ENCODE results near the gene SPINK13.
A peak's percentile ranks its signal among the peaks of the same experiment; 100 is the strongest.
"Not testable (repeated sequence)": the region's sequence is repeated elsewhere in the genome, so short reads cannot be mapped to it uniquely, and the experiment has no call there.

Gene SPINK13, protein sequence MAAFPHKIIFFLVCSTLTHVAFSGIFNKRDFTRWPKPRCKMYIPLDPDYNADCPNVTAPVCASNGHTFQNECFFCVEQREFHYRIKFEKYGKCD

DNA sequence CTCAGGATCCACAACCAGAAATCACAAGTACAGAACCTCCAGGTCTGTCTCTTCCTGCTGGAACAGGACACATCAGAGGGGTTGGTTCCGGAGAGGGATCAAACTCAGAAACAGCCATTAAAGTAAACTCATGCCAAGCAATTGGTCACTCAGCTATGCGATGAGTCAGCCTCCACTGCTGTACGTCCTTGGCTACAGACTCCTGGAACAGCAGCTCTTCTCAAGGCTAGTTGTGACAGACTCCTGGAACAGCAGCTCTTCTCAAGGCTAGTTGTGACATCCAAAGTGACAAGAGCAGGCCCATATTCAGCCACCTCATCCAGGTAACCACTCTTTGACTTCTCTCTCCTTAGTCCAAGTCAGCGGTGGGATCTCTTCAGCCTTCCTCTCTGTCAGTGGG is at the start of gene SPINK13:
TSS of gene SPINK13 (plus strand) at position 229 of the 400 bp plus-strand sequence. CDS start 1,279 bp downstream, outside the sequence.
- peak; percentile 30 for DNase-seq (ENCODE audit: low spot score)

DNA sequence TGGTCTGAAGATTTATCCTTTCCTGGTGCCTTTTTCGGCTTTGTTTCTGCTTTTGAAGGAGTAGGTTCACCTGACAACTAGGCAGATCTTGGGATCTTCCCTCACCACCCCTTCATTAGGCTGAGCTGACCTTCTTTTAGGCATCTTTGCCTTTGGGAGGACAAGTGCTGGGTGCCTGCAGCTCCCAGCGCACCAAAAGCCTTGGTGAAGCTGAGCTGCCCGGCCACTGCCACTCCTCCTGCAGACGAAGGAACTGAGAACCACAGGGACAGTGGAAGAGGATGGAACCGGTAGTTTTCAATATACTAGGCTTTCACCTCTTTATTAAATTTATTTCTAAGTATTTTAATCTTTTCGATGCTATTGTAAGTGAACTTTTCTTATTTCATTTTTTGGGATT is 47.1 kb upstream of the SPINK13 start:
- DNase-seq (ENCODE audit: low spot score), result no peak

DNA sequence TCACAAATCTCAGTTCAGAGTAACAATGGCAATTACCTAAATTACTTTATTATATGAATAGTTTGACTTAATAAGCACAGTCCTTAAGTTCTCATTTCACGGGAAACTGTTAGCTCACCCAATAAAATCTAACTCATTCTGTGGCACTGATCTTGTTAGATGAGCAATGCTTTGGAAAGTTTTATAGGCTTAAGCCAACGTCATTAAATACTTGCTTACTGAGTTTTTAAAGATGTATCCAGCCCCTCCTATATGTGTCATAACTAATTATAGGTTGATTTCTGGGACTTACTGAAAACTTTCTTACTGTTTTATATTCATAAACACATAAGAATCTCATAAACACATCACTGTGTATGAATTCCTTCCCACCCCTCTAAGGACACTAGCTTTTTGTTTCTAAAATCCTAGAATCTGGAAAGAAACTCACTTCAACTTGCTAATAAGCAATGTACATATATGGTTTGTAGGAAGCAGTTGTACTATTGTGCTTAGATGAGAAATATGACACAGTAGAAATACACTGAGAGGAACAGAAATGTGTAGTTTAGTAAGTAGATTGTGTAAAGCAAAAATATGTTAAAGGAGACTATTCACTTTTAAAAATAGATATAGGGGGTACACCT is 44.4 kb upstream of the SPINK13 start:
- DNase-seq (ENCODE audit: low spot score), result no peak

DNA sequence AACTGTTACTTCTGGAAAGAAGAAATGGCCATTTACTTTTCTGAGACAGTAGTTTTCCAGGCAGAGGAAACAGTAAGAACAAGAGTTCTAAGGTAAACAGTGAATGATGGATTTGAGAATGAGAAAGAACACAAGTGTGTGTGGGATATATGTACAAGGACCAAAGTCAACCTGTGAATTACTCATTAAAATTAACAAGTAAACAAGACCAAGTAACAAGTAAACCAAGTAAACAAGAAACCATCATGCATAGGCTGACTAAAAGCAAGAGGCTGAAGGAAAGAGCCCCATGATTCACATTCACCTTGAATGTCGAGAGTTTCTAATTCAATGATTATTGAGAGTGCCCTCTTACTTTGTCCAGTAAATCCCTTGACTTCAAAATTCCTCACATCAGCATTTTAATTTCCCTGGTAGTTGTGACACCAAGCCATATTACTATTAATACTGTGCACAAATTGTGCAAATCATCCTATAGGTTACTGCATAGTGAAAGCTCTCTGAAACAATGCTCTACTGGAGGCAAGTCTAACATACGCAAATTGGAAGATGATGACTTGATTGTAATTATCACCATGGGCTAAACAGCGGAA is 40.1 kb upstream of the SPINK13 start:
- no peak for DNase-seq (ENCODE audit: low spot score)

DNA sequence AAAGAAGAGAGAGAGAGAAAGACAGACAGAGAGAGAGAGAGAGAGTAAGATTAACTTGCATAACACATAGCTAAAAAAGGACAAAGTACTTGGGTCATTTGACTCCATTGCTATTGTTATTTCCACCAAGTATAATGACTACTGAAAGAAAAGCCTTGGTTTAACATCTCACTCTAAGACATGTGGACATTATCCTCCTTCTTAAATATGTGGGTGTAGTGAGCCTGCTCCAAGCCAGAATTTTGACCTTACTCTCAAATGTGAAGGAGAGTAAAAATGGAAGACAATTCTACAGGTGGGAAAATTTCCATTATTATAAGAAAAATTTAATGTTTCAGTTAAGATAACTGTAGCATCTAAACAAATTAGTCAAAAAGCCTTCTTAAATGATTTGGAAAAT is 38.8 kb upstream of the SPINK13 start:
- no peak for DNase-seq (ENCODE audit: low spot score)

DNA sequence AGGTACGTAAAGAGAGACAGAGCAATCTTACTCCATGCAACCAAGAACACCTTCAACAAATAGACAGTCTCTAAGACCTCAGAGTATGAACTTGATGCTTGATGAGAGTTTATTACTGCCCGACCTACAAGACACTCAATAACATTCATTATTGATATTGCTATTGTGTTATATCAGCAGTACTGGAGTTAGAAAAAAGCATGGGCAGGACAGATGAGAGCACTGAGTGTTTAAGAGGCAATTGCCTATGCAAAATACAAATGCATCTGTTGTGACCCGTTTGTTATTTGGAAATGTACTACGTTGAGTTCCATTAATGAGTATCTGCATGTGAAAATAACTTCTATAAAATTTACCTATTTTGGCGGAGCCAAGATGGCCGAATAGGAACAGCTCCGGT is 38.4 kb upstream of the SPINK13 start:
- no peak for DNase-seq (ENCODE audit: low spot score)

DNA sequence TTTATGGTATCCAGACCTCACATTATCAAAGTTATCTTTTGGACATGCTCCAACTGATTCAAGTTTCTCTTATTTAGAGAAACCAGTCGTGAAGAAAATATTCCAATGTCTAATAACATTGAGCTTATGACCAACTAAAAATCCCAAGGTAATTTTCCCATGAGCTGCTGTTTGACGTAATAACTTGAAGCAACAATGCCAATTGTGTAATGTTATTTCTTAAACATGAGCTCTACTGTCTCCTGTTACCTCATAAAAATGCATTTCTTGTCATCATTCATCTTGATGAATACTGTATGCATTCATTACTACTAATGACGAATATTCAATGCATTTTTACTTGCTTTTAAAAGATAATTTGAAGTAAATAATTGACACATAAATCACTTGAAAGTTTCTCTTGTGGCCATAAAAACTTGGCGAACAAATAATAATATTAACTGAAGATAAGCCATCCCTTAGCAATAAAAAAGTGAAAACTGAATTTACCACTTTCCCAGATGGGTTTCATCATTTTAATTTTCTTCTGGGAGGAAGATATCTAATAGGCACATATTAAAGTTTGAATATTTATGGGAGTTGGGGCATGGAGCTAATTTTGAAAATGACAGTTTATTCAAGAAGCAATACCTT is 30.7 kb upstream of the SPINK13 start:
- DNase-seq (ENCODE audit: low spot score), result no peak

DNA sequence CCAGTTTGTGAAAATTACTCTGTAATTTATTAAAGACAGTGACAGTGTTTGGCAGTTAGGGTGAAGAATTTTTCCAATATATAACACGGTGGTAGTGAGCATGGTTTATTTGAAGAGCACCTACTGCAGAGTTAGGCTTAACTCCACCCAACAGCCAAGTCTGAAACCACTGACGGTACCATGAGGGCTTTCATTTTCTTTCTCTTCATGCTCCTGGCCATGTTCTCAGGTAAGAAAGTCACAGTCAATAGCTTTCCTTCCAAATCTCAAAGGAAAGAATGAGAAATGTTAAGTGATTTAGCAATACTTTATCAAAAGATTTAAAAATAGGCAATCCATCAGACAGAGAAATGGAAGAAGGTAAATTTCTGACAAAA is 30.2 kb upstream of the SPINK13 start, which contains the start of gene MARCOL:
TSS of gene MARCOL (plus strand) at position 108 of the 377 bp plus-strand sequence. CDS start at position 181, 73 bp downstream.
- DNase-seq (ENCODE audit: low spot score), result no peak

DNA sequence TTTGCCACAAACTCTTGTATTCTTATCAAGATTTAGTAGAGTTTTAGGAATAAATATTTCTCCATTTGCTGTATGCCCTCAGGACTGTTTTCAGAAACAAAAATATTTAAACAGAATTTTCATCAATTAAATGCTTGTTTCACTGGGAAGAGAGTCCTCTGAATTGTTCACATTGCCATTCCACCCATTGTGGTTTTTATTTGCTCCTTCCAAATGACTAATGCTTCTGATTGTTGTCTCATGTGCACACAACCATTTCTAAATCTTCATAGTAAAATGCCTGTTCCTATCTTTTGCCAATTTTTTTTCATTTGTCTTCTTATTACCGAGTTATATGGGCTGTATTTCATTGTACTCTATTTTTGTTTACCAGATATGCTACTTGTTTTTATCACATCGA is 19.7 kb upstream of the SPINK13 start:
- no peak for DNase-seq (ENCODE audit: low spot score)

DNA sequence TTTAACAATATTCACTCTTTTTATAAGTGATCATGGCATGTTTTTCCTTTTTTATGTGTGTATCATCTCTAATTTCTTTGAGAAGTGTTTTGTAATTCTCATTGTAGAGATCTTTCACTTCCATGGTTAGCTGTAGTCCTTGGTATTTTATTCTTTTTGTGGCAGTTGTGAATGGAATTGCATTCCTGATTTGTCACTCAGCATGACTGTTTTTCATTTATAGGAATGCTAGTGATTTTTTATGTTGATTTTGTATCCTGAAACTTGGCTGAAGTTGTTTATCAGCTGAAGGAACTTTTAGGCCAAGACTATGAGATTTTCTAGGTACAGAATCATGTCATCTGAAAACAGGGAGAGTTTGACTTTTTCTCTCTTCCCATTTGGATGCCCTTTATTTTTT is 13.1 kb upstream of the SPINK13 start:
- no peak for DNase-seq (ENCODE audit: low spot score)

DNA sequence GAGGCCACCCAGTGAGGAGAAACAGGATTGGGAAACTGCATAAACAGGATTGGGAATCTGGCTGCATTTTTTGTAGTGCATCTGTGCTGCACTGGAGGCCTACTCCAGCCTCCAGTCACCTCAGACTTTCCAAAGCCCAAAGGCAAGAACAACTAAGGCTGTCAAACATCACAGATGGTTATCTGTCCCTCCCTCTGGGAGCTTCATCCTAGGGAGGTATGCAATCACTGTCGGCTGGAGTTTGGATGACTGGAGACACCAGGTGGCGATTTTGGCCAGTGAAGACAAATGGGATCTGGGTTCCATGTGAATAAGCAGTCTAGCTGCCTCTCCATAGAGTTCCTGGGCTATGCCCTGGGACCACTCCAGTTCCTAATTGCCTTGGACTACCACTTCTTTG is 9.3 kb upstream of the SPINK13 start:
- no peak for DNase-seq (ENCODE audit: low spot score)

DNA sequence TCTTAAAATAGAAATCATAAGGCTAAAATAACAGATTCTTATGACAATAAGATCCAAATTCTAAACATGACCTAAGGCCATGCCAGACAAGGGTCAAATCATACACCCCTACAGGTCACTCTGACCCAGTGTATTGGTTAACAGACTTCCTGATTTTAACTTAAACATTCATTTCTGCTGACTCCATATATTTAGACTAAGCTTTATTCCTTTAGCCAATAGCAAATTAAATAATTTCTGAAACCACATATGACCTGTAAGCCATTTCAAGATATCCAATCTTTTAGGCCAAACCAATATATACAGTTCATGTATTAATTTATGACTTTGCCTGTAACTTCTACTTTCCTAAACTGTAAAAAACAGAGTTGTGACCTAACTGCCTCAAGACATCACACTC is 7.4 kb upstream of the SPINK13 start:
- DNase-seq (ENCODE audit: low spot score), result no peak

DNA sequence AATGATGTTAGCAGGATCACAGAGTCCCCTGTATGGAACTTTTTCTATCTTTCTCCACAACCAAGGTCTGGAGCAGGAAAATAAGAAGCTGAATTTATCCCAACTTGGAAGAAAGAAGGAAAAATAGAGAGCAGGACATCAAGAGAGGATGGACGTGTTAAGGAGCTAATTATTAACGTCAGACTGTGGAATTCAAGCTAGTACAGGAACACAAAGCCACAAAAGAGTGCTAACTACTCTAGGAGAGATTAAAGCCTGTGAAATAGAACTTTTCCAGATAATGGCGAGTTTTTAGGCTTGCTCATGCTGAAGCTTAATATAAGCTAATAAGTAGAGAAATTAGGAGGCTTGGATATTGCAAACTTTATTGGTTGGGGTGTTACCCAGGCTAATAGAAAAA is 632 bp upstream of the SPINK13 start:
- DNase-seq (ENCODE audit: low spot score), result no peak

DNA sequence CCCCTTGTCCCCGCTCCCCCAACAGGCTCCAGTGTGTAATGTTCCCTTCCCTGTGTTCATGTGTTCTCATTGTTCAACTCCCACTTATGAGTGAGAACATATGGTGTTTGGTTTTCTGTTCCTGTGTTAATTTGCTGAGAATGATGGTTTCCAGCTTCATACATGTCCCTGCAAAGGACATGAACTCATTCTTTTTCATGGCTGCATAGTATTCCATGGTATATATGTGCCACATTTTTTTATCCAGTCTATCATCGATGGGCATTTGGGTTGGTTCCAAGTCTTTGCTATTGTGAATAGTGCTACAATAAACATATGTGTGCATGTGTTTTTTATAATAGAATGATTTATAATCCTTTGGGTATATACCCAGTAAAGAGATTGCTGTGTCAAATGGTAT is 6.5 kb downstream of the SPINK13 start:
- not testable (repeated sequence) for DNase-seq (ENCODE audit: low spot score)

DNA sequence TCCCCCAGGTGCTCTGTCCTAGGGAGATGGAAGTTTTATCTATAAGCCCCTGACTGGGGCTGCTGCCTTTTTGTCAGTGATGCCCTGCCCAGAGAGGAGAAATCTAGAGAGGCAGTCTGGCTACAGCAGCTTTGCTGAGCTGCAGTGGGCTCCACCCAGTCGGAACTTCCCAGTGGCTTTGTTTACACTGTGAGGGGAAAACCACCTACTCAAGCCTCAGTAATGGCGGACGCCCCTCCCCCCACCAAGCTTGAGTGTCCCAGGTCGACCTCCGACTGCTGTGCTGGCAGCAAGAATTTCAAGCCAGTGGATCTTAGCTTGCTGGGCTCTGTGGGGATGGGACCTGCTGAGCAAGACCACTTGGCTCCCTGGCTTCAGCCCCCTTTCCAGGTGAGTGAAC is 12.3 kb downstream of the SPINK13 start:
- not testable (repeated sequence) for DNase-seq (ENCODE audit: low spot score)

DNA sequence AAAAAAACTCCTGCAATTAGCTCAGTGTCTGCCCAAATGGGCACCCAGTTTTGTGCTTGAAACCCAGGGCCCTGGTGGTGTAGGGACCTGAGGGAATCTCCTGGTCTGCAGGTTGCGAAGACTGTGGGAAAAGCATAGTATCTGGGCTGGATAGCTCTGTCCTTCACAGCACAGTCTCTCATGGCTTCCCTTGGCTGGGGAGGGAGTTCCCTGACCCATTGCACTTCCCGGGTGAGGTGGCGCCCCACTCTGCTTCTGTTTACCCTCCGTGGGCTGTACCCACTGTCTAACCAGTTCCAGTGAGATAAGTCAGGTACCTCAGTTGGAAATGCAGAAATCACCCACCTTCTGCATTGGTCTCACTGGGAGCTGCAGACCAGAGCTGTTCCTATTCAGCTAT is 12.7 kb downstream of the SPINK13 start:
- not testable (repeated sequence) for DNase-seq (ENCODE audit: low spot score)

DNA sequence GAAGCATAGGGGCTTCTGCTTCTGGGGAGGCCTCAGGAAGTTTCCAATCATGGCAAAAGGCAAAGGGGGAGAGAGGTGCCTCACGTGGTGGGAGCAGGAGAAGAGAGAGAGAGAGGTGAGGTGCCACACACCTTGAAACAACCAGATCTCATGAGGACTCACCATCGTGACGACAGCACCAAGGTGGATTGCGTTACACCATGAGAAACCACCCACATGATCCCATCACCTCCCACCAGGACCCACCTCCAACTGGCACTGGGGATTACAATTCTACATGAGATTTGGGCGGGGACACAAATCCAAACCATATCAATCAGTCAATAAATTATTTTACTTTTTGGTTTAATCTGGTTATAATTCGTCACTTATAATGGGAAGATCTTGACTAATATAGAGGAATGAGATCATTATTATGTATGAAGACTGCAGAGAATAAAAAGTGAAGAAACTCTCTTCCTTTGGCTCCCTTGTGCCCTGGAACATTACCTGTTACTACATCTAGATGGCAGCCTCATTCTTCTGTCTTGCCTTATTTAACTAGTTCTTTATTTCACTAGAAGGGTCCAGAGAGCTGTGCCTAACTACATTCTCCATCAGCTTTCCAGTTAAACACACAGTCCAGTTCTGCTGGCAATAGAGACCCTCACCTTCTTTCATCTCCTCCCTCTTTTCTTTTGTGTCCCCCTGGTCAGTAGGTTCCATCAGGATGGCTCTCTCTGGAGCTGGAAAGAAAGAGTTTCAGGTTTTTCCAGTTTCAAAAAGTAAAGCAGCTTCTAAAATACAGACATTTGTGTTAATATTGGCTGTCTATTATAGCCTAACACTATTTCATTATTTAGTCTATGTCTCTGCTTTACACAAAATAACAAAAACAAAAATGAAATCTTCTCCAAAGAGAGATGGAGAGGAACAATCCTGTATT is 21.9 kb downstream of the SPINK13 start:
- DNase-seq (ENCODE audit: low spot score), result peak; percentile 54

DNA sequence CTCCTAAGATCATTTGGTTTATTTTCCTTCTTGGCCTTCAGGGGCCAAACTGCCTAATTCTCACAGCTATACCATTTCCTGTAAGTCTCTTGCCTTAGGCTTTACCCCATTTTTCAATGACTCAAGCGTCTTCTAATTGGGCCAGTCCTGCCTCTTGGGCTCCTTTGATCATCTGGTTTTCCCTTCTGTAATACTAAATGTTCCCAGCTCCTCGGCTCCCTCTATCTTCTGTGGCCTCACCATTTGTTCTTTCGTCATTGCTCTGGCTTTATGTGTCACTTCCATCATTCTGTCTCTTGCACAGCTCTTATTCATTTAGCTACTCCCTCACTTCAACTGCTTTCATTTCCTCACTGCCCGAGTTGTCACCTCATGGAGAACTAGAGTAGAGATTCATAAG is 29.1 kb downstream of the SPINK13 start:
- DNase-seq (ENCODE audit: low spot score), result no peak

DNA sequence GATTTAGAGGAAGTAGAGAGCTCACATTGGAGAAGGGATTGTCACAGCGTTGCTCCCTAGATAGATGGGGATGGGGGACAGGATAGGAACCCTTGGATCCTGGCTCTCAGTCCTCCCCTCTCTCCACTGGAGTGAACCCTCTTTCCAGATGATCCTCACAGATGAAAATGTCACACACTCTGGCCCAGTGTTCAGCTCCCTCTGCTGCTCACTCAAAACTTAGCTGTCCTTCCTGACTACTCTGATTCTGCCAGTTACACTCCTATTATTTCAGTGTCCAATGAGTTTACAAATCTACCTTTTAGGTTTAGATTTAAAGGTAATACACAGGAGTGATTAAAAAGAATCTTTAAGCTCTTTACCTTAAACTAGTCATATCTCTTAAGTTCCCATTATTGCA is 37.9 kb downstream of the SPINK13 start:
- DNase-seq (ENCODE audit: low spot score), result no peak

DNA sequence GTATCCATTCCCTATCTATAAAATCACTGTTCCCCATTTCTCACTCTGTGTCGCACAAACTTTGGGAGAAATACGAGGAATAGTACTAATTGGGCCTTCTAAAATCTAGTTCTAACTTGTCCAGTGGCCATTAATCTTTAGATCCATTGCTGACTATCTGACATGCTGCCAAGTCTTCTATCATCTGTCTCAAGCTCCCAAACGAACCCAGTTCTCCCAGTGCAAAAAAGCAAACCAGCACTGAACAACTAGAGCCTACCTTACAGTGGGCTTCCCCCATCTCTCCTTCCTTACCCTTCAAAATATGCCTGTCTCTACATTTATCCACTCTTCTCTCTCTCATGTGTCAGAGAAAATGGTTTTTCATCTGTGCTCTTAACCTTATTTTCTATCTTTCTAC is 40.4 kb downstream of the SPINK13 start:
- no peak for DNase-seq (ENCODE audit: low spot score)

DNA sequence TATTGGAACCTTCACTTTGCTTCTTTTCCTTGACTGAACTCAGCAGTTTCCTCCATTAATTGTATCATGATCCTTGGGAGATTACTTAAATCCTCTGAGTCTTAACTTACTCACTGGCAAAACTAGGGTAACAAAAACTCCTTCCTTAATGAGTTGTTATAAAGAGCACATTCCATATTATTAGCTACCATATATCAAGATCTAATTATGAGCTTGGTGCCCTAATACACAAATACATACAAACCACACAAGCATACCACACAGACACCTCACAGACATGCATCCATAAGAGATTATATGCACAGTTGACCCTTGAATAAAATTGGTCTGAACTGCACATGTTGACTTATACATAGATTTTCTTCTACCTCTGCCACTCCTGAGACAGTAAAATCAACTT is 41.2 kb downstream of the SPINK13 start:
- no peak for DNase-seq (ENCODE audit: low spot score)

DNA sequence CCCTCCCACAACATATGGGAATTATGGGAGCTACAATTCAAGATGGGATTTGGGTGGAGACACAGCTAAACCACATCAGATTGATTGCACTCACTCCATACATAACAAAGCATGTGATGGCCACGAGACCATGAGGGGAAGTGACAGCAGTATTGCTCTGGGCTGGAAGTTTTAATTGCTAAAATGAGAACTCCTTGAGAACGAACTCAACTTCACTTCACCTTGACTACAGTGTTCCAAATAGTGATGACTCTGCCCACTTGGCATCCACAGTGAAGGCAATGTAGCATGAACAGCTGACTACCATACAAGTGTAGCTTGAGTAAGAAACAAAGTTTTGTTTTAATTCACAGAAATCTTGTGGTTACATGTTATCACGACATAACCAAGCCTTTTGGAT is 42.9 kb downstream of the SPINK13 start:
- no peak for DNase-seq (ENCODE audit: low spot score)
